CD4-positive, alpha-beta T cell treated with Interleukin-6 at 100 ng/mL for 8 hours (primary cell): ENCODE data around the gene IGLL5.
"Not testable (repeated sequence)": the region's sequence is repeated elsewhere in the genome, so short reads cannot be mapped to it uniquely, and the experiment has no call there.

Experiments
- DNase-seq: peaks from one replicate; pipeline ENCODE4 v3.0.0-alpha.2; 2020; ENCODE audit warnings: mixed read lengths, low spot score

Gene IGLL5

DNA sequence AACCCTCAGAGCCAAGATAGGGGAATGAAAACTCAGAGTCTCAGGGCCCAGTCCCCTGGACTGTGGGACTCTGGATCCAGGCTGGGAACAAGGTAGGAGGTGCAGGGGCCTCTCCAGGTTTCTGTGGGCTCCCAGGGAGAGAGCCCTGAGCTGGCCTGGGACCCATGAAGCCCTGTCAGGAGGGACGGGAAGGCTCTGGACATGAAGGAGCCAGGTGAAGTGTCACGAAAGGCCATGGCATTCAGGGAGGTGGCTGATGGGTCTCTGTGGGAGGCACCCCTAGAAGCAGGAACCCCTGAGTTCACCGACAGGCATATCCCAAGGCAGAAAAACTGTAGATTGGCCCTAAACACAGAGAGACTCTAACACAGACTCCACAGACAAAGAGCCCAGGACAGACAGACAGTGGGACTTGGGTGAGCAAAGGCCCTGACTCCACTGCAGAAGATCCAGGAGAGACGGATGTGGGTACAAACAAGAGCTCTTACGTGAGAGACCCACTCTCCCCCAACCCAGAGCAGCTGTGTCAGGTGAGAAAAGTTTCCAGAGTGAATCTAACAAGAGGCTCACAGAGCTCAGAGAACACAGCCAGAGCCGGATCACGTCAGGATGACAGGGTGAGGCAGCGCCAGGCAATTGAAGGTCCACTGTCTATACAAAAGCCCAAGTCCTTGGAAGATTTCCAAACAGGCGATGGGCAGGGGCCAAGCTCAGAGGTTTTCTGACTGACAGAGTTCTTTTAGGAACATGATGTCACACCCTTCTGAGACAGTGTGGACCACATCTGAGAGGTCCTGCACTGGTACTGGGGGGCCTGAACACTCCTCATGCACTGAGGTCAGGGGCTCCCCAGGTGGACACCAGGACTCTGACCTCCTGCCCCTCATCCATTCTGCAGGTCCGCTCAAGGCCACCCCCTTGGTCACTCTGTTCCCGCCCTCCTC, 27.4 kb downstream of the IGLL5 start:
- DNase-seq = no peak

DNA sequence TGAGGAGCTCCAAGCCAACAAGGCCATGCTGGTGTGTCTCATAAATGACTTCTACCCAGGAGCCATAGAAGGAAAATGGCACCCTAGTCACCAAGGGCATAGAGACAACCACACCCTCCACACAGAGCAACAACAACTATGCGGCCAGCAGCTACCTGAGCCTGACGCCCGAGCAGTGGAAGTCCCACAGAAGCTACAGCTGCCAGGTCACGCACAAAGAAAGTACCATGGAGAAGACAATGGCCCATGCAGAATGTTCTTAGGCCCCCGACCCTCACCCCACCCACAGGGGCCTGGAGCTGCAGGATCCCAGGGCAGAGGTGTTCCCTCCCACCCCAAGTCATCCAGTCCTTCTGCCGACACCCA, 28.0 kb downstream of the IGLL5 start:
- DNase-seq = no peak

DNA sequence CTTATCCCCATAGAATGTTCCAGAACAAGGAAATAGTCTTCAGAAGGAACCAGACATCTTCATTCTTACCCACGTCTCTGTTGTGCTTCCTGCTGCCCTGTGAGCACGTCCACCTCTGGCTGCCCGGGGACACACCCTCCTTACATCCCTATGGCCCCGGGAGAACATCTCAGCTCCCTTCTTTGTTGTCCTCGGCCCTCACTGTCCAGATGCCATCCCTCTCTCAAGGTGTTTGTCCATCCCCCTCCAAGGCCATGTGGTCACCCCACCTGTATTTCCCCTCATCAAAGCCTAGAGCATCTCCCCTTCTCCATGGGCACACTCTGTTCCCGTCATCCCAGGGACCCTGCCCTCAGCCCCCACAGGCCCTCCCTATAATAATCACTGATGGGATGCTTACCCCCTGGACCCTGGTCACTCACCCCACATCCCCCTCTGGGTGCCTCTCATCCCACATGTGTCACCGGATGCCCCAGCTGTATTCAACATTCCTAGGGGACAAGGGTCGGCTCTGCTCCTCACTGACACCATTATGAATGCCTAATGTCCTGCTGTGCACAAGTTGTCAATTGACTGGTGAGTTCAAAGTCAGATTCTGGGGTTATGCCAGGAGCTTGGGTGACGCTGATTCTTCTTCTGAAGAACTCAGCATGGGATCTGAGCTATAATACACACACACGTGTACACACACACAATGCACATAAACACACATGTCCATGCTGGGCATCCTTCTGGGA, 28.8 kb downstream of the IGLL5 start:
- DNase-seq = no peak

DNA sequence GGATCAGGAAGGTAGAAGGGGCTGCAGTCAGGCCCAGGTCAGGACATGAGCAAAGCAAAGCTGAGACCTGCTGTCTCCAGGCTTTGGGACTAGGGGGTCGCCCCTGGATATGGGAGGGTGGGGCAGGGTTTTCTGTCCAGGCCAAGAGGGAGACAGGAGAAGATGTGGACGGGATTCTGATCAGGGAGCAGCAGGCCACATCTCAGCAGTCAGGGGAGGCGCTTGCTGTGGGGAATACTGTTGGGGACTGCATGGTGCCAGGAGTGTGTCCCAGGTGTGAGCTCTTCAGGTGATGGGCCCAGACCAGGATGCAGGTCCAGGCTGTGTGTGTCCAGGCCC, 29.3 kb downstream of the IGLL5 start:
- DNase-seq = no peak

DNA sequence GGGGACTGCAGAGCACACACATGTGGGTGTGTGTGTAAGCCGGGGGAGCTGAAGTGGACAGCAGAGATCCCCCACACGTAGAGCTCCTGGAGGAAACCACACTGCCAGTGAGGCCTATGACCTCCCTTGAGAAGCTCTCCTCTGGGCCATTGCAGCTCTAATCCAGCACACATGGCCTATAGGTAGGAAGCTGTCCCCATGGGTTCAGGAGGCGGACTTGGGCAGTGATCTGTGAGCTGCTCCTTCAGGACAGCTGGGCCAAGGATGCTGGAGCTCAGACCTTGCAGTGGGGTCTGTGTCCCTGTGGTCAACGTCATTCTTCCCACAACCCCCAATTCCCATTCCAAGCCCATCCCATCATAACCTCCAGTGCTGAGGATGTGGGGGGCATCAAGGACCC, 29.8 kb downstream of the IGLL5 start:
- no peak for DNase-seq

DNA sequence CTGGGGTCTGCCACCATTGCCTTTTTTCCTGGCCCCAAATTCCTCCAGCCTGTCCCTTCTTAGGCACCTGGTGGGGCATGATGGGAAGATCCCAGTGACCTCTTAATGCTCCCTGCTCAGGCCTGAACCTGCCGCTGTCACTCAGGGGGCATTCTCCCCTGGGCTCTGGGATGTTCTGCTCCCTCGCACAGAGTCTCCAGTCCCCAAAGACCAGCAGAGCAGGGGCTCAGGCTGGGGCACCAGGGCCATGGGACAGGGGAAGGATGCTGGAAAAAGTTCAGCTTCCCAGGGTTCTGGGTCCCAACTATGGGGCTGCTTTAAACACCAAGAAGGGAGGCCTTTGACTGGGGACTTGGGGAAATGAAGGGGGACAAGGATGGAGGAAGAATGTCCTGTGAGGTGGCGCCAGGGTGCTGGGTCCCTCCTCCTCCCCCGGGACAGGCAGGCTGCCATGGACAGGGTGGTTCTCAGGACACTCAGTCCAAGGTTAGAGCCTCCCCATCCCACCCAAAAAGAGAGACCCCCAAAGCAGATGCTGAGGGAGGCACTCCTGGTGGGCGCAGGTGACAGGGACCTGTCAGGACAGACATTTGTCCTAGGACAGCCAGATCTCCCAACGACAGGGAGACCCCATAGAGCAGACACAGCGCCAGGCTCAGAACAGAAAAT, 30.8 kb downstream of the IGLL5 start:
- DNase-seq = no peak

DNA sequence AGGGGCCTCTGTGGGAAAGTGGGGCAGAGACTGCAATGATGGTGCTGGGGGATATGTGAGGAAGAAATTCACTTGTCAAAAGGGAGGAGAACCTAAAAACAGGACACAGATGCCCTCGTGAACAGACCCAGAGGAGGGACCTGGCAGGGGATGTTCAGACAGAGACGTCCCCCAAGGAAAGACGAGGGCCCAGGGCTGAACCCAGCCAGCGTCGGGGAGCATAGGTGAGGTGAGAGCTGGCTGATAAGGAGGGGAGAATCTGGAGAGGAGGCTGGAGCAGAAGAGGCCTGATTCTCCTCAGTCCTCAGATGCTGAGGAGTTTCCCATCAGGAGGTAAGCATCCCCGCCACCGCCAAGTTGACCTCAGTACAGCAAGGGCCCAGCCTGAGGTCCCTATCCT, 31.4 kb downstream of the IGLL5 start:
- DNase-seq = no peak

DNA sequence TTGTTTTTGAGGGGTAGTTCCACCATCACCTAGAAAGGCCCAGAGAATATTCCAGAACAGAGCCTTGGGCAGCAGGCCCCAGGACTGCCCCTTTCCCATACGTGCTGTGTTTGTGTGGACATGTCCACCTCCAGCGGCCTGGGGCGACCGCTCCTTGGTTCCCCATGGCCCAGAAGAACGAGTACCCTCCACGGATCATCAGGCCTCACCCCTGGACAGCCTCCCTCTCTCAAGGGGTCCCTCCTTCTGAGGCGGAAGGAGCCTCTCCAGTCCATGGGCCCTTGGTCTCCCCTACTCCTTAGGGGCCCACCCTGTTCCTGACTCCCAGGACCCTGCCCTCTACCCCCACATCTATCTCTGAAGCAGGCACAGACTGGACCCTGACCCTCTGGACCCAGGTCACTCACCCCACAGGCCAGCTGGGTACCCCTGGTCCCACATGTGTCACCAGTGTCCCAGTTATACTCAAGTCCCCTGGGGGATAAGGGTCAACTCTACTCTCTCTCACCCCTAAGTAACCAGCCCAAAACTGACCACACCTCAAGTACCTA, 32.6 kb downstream of the IGLL5 start:
- no peak for DNase-seq

DNA sequence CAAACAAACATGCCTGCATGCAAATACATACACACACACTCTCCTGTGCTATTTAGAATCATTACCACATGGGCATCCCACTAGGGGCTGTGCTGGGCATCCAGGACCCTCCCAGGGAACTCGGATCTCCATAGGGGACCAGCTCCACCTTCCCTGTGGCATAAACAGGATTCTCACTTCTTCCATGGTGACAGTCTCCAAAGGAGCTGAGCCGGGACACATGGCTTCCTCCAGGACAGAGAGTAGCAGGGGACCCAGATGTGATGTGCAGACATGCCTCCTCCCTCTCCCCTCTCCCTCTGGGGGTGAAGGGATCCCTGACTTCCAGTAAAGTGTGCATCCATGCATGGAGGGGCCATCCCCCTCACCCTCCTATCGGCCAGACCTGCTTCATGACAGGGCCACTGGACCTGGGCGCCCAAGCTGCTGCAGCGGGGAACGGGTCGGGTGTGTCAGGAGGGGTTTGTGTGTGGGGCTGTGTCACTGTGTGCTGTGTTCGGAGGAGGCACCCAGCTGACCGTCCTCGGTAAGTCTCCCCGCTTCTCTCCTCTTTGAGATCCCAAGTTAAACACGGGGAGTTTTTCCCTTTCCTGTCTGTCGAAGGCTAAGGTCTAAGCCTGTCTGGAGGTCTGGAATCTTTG, 33.4 kb downstream of the IGLL5 start:
- no peak for DNase-seq

DNA sequence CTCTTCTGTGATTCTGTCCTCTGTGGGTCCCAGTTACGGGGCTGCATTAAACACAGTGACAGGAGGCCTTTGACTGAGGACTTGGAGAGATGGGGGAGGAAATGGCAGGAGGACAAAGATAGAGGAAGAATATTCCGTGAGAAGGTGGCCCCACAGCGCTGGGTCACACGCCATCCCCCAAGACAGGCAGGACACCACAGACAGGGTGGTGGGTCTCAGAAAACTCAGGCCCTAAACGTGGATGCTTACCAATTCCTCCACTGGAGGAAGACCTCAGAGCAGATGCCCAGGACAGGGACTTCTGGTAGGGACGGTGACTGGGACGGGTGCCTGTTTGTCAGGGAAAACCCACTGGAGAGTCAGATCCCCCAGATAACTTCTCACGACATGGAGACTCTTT, 34.0 kb downstream of the IGLL5 start:
- no peak for DNase-seq

DNA sequence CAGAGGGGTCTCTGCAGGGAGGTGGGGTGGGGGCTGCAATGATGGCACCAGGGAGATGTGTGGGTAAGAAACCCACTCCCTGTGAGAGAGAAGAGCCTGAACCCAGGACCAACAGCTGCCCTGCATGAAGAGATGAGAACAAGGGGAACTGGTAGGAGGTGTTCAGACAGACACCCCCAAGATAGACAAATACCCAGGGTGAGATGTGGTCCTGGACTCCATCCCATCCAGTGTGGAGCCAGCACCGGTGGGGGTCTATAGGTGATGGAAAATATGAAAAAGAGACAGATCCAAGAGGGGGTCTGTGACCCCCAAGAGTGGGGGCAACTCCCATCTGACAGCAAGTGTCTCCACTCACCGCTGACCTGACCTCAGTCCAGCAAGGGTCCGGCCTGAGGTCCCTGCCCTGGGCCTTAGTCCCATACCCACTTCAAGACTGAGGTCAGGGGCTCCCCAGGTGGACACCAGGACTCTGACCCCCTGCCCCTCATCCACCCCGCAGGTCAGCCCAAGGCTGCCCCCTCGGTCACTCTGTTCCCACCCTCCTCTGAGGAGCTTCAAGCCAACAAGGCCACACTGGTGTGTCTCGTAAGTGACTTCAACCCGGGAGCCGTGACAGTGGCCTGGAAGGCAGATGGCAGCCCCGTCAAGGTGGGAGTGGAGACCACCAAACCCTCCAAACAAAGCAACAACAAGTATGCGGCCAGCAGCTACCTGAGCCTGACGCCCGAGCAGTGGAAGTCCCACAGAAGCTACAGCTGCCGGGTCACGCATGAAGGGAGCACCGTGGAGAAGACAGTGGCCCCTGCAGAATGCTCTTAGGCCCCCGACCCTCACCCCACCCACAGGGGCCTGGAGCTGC, 34.7 kb downstream of the IGLL5 start:
- not testable (repeated sequence) for DNase-seq

DNA sequence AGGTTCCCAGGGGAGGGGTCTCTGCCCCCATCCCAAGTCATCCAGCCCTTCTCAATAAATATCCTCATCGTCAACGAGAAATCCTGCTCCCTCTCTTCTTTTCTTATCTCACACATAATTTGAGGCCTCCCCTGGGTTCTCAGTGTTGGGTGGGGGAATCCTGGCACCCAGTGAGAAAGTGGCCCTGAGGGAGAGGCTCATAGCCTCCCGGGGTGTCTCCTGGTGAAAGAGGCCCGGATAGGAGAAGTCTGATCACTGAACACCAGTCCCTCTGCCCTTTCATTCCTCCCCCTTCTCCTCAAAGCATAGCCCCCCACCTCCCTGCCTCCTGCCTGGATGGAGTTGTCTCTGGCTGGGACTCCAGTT, 35.3 kb downstream of the IGLL5 start:
- no peak for DNase-seq

DNA sequence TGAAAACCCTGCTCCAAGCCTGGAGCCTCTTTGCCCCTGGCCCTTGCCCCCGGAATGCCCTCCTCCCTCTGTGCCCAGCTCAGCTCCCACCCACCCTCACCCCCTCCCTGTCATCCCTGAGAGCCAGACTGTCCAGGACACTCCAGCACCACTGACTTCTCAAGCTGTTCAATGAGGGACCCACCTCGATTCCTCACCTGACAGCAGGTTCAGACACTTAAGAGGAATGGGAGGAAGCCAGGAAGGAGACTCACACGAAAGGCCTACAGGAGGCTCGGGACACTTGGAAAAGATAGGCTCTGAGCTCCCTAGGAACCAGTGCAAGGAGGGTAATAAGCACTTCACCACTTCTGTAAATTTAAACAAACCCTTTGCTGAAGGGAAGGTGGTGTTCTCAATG, 35.8 kb downstream of the IGLL5 start:
- no peak for DNase-seq

DNA sequence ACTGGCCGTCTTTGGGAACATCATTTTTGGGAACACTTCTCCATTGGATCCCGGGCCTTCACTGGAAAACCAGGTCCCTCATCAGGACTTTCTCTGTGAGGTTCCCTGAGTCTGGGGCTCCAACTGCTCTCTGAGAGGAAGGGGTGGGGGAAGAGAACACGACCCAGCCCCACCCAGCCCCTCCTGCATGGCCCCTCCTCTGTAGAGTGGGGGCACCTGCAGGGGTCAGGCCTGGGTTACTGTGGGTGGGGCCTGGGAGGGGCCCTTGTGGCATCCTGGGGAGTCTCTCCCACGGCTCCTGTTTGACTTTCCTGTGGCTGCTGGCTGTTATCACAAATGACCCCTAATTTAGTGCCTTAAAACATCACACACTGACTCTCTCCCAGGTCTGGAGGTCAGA, 36.3 kb downstream of the IGLL5 start:
- DNase-seq = no peak

DNA sequence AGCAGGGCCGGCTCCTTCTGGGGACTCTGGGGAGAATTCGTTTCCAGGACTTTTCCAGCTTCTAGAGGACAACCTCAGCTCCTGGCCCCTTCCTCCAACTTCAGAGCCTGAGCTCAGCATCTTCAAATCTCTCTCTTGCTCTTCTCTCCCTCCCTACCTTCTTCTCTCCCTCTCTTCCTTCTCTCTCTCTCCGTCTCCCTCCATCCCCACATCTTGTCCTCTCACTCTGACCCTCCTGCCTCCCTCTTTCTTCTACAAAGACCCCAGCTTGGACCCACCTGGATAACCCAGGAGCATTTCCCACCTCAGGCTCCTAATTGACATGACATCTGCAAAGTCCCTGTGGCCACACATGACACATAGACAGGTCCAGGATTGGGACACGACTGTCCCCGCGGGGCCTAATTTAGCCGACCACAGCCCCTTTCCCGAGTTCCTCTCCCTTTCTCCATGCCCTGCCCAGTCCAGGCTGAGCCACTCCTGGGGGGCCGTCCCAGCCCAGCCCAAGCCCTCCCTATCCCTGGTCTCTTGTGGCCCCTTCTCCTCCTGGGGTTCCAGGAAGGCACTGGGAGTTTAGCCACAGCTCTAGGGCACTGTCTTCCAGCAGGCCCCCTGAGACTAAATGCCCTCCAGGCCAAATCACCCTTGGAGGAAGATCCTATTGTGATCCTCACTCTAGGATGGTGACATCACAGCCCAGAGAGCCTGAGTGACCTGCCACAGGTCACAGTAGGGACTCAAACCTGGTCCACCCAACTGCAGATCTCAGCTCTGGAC, 36.9 kb downstream of the IGLL5 start:
- DNase-seq = no peak

DNA sequence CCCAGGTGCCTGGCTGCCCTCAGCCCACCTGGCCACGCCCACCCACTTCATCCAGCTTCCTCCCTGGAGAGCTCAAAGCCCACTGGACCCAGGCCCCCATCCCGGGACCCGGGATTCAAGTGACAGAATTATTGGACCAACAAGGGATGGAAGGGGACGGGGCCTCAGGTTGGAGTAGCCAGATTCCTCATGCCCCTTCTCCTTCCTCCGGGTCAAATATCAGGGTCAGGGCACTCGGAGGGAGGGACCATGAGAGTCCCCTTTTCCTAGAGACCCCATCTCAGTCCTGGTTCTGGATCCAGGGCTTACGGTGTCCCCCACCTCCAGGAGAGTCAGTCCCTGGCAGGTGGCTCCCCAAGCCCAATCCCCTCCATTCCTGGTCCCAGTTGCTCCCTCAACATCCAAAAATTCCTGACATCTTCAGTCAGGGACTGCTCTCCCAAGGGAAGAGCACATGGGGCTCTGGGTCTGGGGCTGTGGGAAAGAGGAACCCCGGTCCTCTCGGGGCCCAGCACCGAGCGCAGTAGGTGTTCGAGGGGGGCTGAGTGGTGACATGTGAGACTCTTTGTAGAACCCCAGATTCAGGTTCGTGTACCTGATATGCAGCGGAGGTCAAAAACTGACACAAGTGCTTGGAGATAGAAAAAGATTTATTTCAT, 37.7 kb downstream of the IGLL5 start:
- no peak for DNase-seq

DNA sequence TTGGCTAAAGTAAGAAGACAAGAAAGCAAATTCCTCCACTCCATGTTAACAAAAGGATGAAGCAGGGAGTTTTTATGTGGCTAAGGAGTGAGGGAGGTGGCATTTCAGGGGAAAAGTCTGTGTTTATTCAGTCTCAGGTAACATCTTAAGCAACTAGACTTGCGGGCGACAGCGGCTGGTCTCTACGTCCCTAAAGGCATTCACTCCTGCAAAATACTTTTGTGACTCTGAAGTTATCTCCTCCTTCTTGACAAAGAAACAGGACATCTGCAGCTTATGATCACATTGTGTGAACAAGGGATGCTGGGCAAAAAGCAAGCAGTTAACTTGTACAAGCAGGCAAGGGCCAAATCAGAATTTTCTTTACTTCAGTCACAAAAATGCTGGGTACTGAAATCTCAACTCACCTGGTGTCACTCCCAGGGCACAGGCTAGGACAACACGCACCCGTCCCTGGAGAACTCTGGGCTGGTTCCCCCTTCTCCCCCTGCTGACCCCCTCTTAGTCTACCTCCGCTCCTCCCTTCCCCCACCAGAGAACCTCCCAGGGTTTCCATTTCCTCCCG, 38.3 kb downstream of the IGLL5 start:
- DNase-seq = no peak

DNA sequence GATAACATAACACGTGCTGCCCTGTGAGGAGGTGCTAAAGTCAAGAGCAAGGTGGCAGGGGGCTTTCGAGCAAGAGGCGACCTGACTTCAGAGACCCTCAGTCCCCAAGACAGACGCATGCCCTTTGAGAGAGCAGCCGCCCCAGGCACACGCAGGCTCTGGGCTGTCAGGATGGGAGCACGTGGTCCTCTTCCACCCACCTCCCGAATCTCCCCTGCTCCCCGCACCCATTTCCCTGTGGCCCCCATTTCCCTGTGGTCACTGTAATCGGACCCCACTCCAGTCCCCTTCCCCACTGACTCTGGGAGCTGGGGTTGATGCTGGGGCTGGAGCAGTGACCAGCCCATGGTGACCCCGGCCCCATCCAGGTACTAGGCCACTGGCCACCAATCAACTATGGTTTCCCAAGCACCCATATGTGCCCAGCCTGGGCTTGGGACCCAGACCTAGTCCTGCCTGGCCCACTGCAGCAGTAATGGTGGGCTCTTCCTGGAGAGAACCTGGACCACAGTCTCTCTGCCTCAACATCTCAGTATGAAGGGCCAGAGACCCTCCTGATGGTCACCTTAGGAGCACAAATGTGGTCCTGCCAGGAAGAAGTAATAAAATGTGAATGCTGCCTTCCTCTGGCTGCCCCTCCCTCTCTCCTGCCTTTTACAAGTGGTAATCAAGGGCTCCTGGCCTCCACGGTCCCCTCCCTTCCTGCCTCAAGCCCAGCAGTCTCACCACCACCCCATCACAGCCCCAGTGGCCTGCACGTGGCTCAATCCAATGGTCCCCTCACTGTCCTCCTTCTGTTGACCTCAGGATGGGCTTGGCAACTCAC, 39.0 kb downstream of the IGLL5 start:
- no peak for DNase-seq
